GM19238 (cell line): Measurements from ENCODE around the gene TBC1D5.

ENCODE experiments used
- DNase-seq: peaks from one replicate; pipeline ENCODE4 v3.0.0; 2011; ENCODE audit warnings: low spot score; ENCODE audit not compliant: insufficient read length

TBC1D5 gene

GRCh38 chr3:17307887-17308286 lies 434.5 kb downstream of the TBC1D5 start:
- DNase-seq: no peak

- DNase-seq: no peak
Measured at GRCh38 chr3:17307482-17307881, 434.9 kb downstream of the TBC1D5 start.

- no peak for DNase-seq
Measured at GRCh38 chr3:17304969-17305368, 437.5 kb downstream of the TBC1D5 start.

- no peak for DNase-seq
Measured at GRCh38 chr3:17302774-17303173, 439.7 kb downstream of the TBC1D5 start.

GRCh38 chr3:17302170-17302569 lies 440.3 kb downstream of the TBC1D5 start:
- no peak for DNase-seq

GRCh38 chr3:17301271-17301670 lies 441.2 kb downstream of the TBC1D5 start:
- DNase-seq: no peak

GRCh38 chr3:17300441-17300840 lies 442.0 kb downstream of the TBC1D5 start:
- DNase-seq: no peak

- no peak for DNase-seq
Measured at GRCh38 chr3:17298038-17298437, 444.4 kb downstream of the TBC1D5 start.

- no peak for DNase-seq
Measured at GRCh38 chr3:17292556-17292955, 449.9 kb downstream of the TBC1D5 start.

GRCh38 chr3:17290894-17291293 lies 451.5 kb downstream of the TBC1D5 start:
- DNase-seq: no peak

GRCh38 chr3:17288839-17289399 lies 453.5 kb downstream of the TBC1D5 start:
- DNase-seq: no peak

GRCh38 chr3:17287006-17287689 lies 455.3 kb downstream of the TBC1D5 start:
- no peak for DNase-seq

- DNase-seq: no peak
Measured at GRCh38 chr3:17278006-17278405, 464.4 kb downstream of the TBC1D5 start.

- DNase-seq: no peak
Measured at GRCh38 chr3:17266846-17267245, 475.6 kb downstream of the TBC1D5 start.

GRCh38 chr3:17261627-17262369 lies 480.6 kb downstream of the TBC1D5 start:
- no peak for DNase-seq

GRCh38 chr3:17260257-17260656 lies 482.2 kb downstream of the TBC1D5 start:
- DNase-seq: no peak

GRCh38 chr3:17259685-17260084 lies 482.7 kb downstream of the TBC1D5 start:
- DNase-seq: no peak

- no peak for DNase-seq
Measured at GRCh38 chr3:17258823-17259436, 483.5 kb downstream of the TBC1D5 start.

- no peak for DNase-seq
Measured at GRCh38 chr3:17257269-17257668, 485.2 kb downstream of the TBC1D5 start.

- no peak for DNase-seq
Measured at GRCh38 chr3:17243621-17244020, 498.8 kb downstream of the TBC1D5 start.

- no peak for DNase-seq
Measured at GRCh38 chr3:17239417-17239816, 503.0 kb downstream of the TBC1D5 start.

GRCh38 chr3:17238023-17238422 lies 504.4 kb downstream of the TBC1D5 start:
- DNase-seq: no peak
